Activated CD8-positive, alpha-beta memory T cell treated with anti-CD3 and anti-CD28 coated beads for 24 hours (primary cell): ENCODE data around the gene OR51G2.
"Not testable (repeated sequence)": the region's sequence is repeated elsewhere in the genome, so short reads cannot be mapped to it uniquely, and the experiment has no call there.

Experiments used
- DNase-seq: peaks from one replicate; pipeline ENCODE4 v3.0.0-alpha.2; 2020

The OR51G2 gene

GRCh38 chr11:4919250-4919649, at the start of gene OR51G2:
Gene OR51G2, minus strand, starts transcription at chr11:4919350. Its CDS starts 3,687 bp downstream, at chr11:4915663.
- DNase-seq = no peak

GRCh38 chr11:4962816-4963215, 43.7 kb upstream of the OR51G2 start:
- no peak for DNase-seq

GRCh38 chr11:4960877-4961276, 41.7 kb upstream of the OR51G2 start:
- DNase-seq = no peak

- no peak for DNase-seq
Observed at GRCh38 chr11:4957396-4957795, 38.2 kb upstream of the OR51G2 start.

- not testable (repeated sequence) for DNase-seq
Observed at GRCh38 chr11:4955613-4956012, 36.5 kb upstream of the OR51G2 start, which contains the start of gene OR51A2. Gene OR51A2, minus strand, starts transcription at chr11:4955713. Its CDS starts 0 bp downstream, at chr11:4955713.

- DNase-seq = no peak
Observed at GRCh38 chr11:4947505-4947904, 28.4 kb upstream of the OR51G2 start, which contains the start of gene OR51A4. Gene OR51A4, minus strand, starts transcription at chr11:4947605. Its CDS starts 505 bp downstream, at chr11:4947100.

GRCh38 chr11:4936745-4937144, 17.6 kb upstream of the OR51G2 start:
- no peak for DNase-seq

GRCh38 chr11:4932751-4933150, 13.6 kb upstream of the OR51G2 start:
- no peak for DNase-seq

- no peak for DNase-seq
Observed at GRCh38 chr11:4926608-4927007, 7.5 kb upstream of the OR51G2 start.

- no peak for DNase-seq
Observed at GRCh38 chr11:4924239-4924638, 5.1 kb upstream of the OR51G2 start, which contains the start of gene OR51G1. Gene OR51G1, minus strand, starts transcription at chr11:4924339. Its CDS starts 0 bp downstream, at chr11:4924339.

GRCh38 chr11:4922304-4922703, 3.2 kb upstream of the OR51G2 start:
- no peak for DNase-seq

GRCh38 chr11:4921796-4922195, 2.6 kb upstream of the OR51G2 start:
- DNase-seq = no peak

- DNase-seq = no peak
Observed at GRCh38 chr11:4916581-4916980, 2.6 kb downstream of the OR51G2 start.

- no peak for DNase-seq
Observed at GRCh38 chr11:4903484-4903883, 15.7 kb downstream of the OR51G2 start, which contains the start of gene OR51A7. Gene OR51A7, plus strand, starts transcription at chr11:4903783. Its CDS starts 3,587 bp downstream, at chr11:4907370.

GRCh38 chr11:4891996-4892640, 27.0 kb downstream of the OR51G2 start:
- no peak for DNase-seq

GRCh38 chr11:4890279-4890678, 28.9 kb downstream of the OR51G2 start:
- DNase-seq = no peak

GRCh38 chr11:4887591-4887990, 31.6 kb downstream of the OR51G2 start:
- DNase-seq = no peak

GRCh38 chr11:4886186-4886585, 33.0 kb downstream of the OR51G2 start:
- no peak for DNase-seq

GRCh38 chr11:4884361-4884760, 34.8 kb downstream of the OR51G2 start:
- no peak for DNase-seq

GRCh38 chr11:4882543-4882942, 36.6 kb downstream of the OR51G2 start:
- DNase-seq = no peak

- DNase-seq = no peak
Observed at GRCh38 chr11:4881860-4882500, 37.2 kb downstream of the OR51G2 start, which contains the start of gene OR51T1. Gene OR51T1, plus strand, starts transcription at chr11:4881900. Its CDS starts 0 bp downstream, at chr11:4881900.

GRCh38 chr11:4881188-4881587, 38.0 kb downstream of the OR51G2 start:
- DNase-seq = no peak

- DNase-seq = no peak
Observed at GRCh38 chr11:4865855-4866254, 53.3 kb downstream of the OR51G2 start.

GRCh38 chr11:4863876-4864275, 55.3 kb downstream of the OR51G2 start:
- no peak for DNase-seq
